Adrenal gland (tissue), 12 donors: ENCODE results near the gene GALNT18. TPM values are rescaled to one million over a fixed set of nuclear protein-coding genes. Genes with fewer than 3 reads are reported as not detected.

ENCODE experiments used
- DNase-seq, 7 donors: peaks; one replicate each; pipeline ENCODE4 v3.0.0-alpha.2; 2019 to 2020
- H3K27ac ChIP-seq, 5 donors: fragments of 200-600 bp; sonication (generic) in 4 of 5; 1 replicate in 3 of 5; 2 replicates in 2 of 5; pipeline versions ENCODE4 v1.5.1 to v1.8.0; 2016 to 2020; ENCODE audit warnings: mild to moderate bottlenecking in 1 of 5
- H3K27me3 ChIP-seq: fragments of 200-600 bp; 2 replicates; pipeline ENCODE4 v1.8.0; 2021
- H3K36me3 ChIP-seq, 2 donors: fragments of 200-600 bp; replicated peaks in 1 of 2; 1 replicate in 1 of 2; 2 replicates in 1 of 2; pipeline versions ENCODE4 v1.5.1 to v1.8.0; 2018 to 2022
- H3K4me1 ChIP-seq, 2 donors: fragments of 200-600 bp; replicated peaks in 1 of 2; 1 replicate in 1 of 2; 2 replicates in 1 of 2; pipeline versions ENCODE4 v1.5.1 to v1.8.0; 2018 to 2021
- H3K4me3 ChIP-seq, 4 donors: fragments of 200-600 bp; sonication (generic) in 3 of 4; one replicate each; pipeline ENCODE4 v1.5.1; 2016 to 2018
- H3K9me3 ChIP-seq, 3 donors: fragments of 200-600 bp; sonication (generic) in 1 of 3; replicated peaks in 1 of 3; 1 replicate in 2 of 3; 2 replicates in 1 of 3; pipeline versions ENCODE4 v1.5.1 to v1.8.0; 2016 to 2021
- CTCF ChIP-seq, 6 experiments: fragments of 450-650 bp in 4 of 6; fragments of 200-600 bp in 2 of 6; sonication (generic) in 1 of 6; IDR thresholded peaks; 1 replicate in 5 of 6; 2 replicates in 1 of 6; pipeline versions ENCODE4 v1.5.1 to v1.8.0; 2016 to 2021; ENCODE audit warnings: antibody characterized with exemption in 6 of 6, mild to moderate bottlenecking in 2 of 6, moderate library complexity in 1 of 6
- POLR2A ChIP-seq, 2 donors: fragments of 450-650 bp; IDR thresholded peaks; one replicate each; pipeline ENCODE4 v1.6.1; 2017; ENCODE audit warnings: antibody characterized with exemption in 2 of 2, mild to moderate bottlenecking in 2 of 2, moderate library complexity in 1 of 2
- WGBS, 4 donors: extraction: QIAGEN DNeasy Blood & Tissue Kit in 2 of 4; methylation state at CpG; one replicate each; pipeline versions ENCODE4 v1.1.5 to v1.1.7; 2013 to 2017; 5-methylcytosine and 5-hydroxymethylcytosine counted together
- intact Hi-C, 2 donors: fragments of 100-400 bp; cut with DNase I; formaldehyde crosslinking; loops; one replicate each; pipeline versions ENCODE4 v1.14.1 to v1.15.0; 2022 to 2023
- polyA plus RNA-seq, 3 donors: library from polyadenylated mRNA; stranded (reverse); fragments of 200-250 nt in 2 of 3; fragments of 350-450 nt in 1 of 3; fragmentation: Illumina TruSeq in 1 of 3; extraction: RNeasy Lipid Tissue Mini Kit (QIAGEN cat#74804) in 1 of 3; gene quantifications; one replicate each; pipeline ENCODE4 v1.2.3, GENCODE V29; 2013 to 2014
- total RNA-seq, 9 donors: library from RNA; depleted of rRNA in 4 of 9; stranded (reverse); fragments of >200 nt in 4 of 9; fragments of 120-200 nt in 1 of 9; fragmentation: NEBNext Ultra II Directional in 1 of 9; extraction: Animal tissue kit (Norgen Biotek cat#: 25700) in 1 of 9; gene quantifications; one replicate each; pipeline versions ENCODE4 v1.1.0 to v1.2.4, GENCODE V29; 2013 to 2023
- donor health status: healthy with polysubstance abuse.
- donor health status: Bipolar disorder and iron deficiency.
- donor health status: DM: yes; HTN: yes; CAD: no.
- donor health status: DM: no; HTN: no; CAD: no.
- donor health status: DM: no; HTN: no; CAD: no.
- donor health status: DM: yes; HTN: yes; CAD: no.

Gene GALNT18
- total and polyA plus RNA-seq, 12 donors, result 1.4 to 15.1 (median 6.4) TPM

- H3K27ac ChIP-seq, result no peak overlapping the region
- 94 to 97% (median 96%) methylated on average over 2 of the region's 2 CpGs for WGBS, 4 donors
- H3K4me3 ChIP-seq, result no peak overlapping the region
- no peak for DNase-seq
- no peaks in the 10 kb centered on the region for H3K36me3 ChIP-seq
- no peaks in the 10 kb centered on the region for H3K9me3 ChIP-seq
- H3K27me3 ChIP-seq, result no peaks in the 10 kb centered on the region
- TF ChIP-seq POLR2A (IDR thresholded peaks at IDR 0.05) (no peak), CTCF (IDR thresholded peaks at IDR 0.05) (no peak)
- intact Hi-C loops, result no loop called here
- H3K4me1 ChIP-seq, result no peaks in the 10 kb centered on the region
Measured at GRCh38 chr11:11594162-11594561, 27.6 kb downstream of the GALNT18 start.

GRCh38 chr11:11592146-11592684, 29.6 kb downstream of the GALNT18 start:
- Histone ChIP-seq H3K4me3 (no peak overlapping the region), H3K27ac (no peak overlapping the region), H3K4me1 (no peaks in the 10 kb centered on the region), H3K36me3 (no peaks in the 10 kb centered on the region), H3K27me3 (no peaks in the 10 kb centered on the region), H3K9me3 (no peaks in the 10 kb centered on the region)
- TF ChIP-seq POLR2A (IDR thresholded peaks at IDR 0.05) (no peak), CTCF (IDR thresholded peaks at IDR 0.05) (no peak)
- WGBS, 4 donors, result 66 to 75% (median 69%) methylated on average over 8 of the region's 8 CpGs
- no peak for DNase-seq
- intact Hi-C loops, result no loop called here

- Histone ChIP-seq H3K9me3 (no peaks in the 10 kb centered on the region), H3K4me1 (no peaks in the 10 kb centered on the region), H3K27me3 (no peaks in the 10 kb centered on the region), H3K27ac (no peak overlapping the region), H3K4me3 (no peak overlapping the region), H3K36me3 (no peaks in the 10 kb centered on the region)
- WGBS, 4 donors, result 65 to 84% (median 74%) methylated on average over 4 of the region's 4 CpGs
- TF ChIP-seq POLR2A (IDR thresholded peaks at IDR 0.05) (no peak), CTCF (IDR thresholded peaks at IDR 0.05) (no peak)
- intact Hi-C loops, result no loop called here
- no peak for DNase-seq
Measured at GRCh38 chr11:11589437-11589836, 32.4 kb downstream of the GALNT18 start.

- intact Hi-C loops, result no loop called here
Measured at GRCh38 chr11:11588891-11589290, 32.9 kb downstream of the GALNT18 start.

More at GRCh38 chr11:11588891-11589290, 32.9 kb downstream of the GALNT18 start:
- WGBS, 4 donors, result 56 to 64% (median 60%) methylated on average over 1 of the region's 1 CpG
- H3K27ac ChIP-seq, result no peak overlapping the region
- no peaks in the 10 kb centered on the region for H3K4me1 ChIP-seq
- no peaks in the 10 kb centered on the region for H3K27me3 ChIP-seq
- DNase-seq, result no peak
- H3K4me3 ChIP-seq, result no peak overlapping the region
- H3K9me3 ChIP-seq, result no peaks in the 10 kb centered on the region
- TF ChIP-seq POLR2A (IDR thresholded peaks at IDR 0.05) (no peak), CTCF (IDR thresholded peaks at IDR 0.05) (no peak)
- H3K36me3 ChIP-seq, result no peaks in the 10 kb centered on the region
